Measurements from ENCODE around the gene RREB1. TPM values are rescaled to one million over a fixed set of nuclear protein-coding genes. Genes with fewer than 3 reads are reported as not detected.
A peak's percentile ranks its signal among the peaks of the same experiment; 100 is the strongest.

RREB1 gene
- total RNA-seq, 1 donor from 2014 or later: 15.9 TPM

- DNase-seq (ENCODE audit: low read depth): peak; percentile 47
- H3K4me3 ChIP-seq (ENCODE audit: low read depth, low read length): no peak overlapping the region
- no peak for TF ChIP-seq CTCF (conservative IDR thresholded peaks at IDR 0.05; ENCODE audit: low read depth, low read length)
Measured at GRCh38 chr6:7204726-7205125, 97.0 kb downstream of the RREB1 start.

- no peak for TF ChIP-seq CTCF (conservative IDR thresholded peaks at IDR 0.05; ENCODE audit: low read depth, low read length)
- no peak overlapping the region for H3K4me3 ChIP-seq (ENCODE audit: low read depth, low read length)
- DNase-seq (ENCODE audit: low read depth): no peak
Measured at GRCh38 chr6:7207720-7208119, 100.0 kb downstream of the RREB1 start.

- no peak overlapping the region for H3K4me3 ChIP-seq (ENCODE audit: low read depth, low read length)
- no peak for TF ChIP-seq CTCF (conservative IDR thresholded peaks at IDR 0.05; ENCODE audit: low read depth, low read length)
- no peak for DNase-seq (ENCODE audit: low read depth)
Measured at GRCh38 chr6:7213416-7213815, 105.7 kb downstream of the RREB1 start.

- TF ChIP-seq CTCF (conservative IDR thresholded peaks at IDR 0.05; ENCODE audit: low read depth, low read length): no peak
- no peak for DNase-seq (ENCODE audit: low read depth)
- H3K4me3 ChIP-seq (ENCODE audit: low read depth, low read length): no peak overlapping the region
Measured at GRCh38 chr6:7214468-7214867, 106.7 kb downstream of the RREB1 start.

- no peak overlapping the region for H3K4me3 ChIP-seq (ENCODE audit: low read depth, low read length)
- DNase-seq (ENCODE audit: low read depth): no peak
- TF ChIP-seq CTCF (conservative IDR thresholded peaks at IDR 0.05; ENCODE audit: low read depth, low read length): no peak
Measured at GRCh38 chr6:7215131-7215530, 107.4 kb downstream of the RREB1 start.

- no peak overlapping the region for H3K4me3 ChIP-seq (ENCODE audit: low read depth, low read length)
- no peak for TF ChIP-seq CTCF (conservative IDR thresholded peaks at IDR 0.05; ENCODE audit: low read depth, low read length)
- DNase-seq (ENCODE audit: low read depth): peak; percentile 84
Measured at GRCh38 chr6:7215798-7216231, 108.1 kb downstream of the RREB1 start.

GRCh38 chr6:7216941-7217621 lies 109.3 kb downstream of the RREB1 start:
- DNase-seq (ENCODE audit: low read depth): peak; percentile 69
- H3K4me3 ChIP-seq (ENCODE audit: low read depth, low read length): peak overlapping the region; percentile 7
- peak; percentile 32 for TF ChIP-seq CTCF (conservative IDR thresholded peaks at IDR 0.05; ENCODE audit: low read depth, low read length)
